ENCODE data around the gene LCOR. TPM values are rescaled to one million over a fixed set of nuclear protein-coding genes. Genes with fewer than 3 reads are reported as not detected.

Gene LCOR
- total RNA-seq, 3 donors from 2014 or later (not counting 1 experiment from before 2014, with no cell fraction given), result 68.5 to 92.4 (median 87.7) TPM

DNA sequence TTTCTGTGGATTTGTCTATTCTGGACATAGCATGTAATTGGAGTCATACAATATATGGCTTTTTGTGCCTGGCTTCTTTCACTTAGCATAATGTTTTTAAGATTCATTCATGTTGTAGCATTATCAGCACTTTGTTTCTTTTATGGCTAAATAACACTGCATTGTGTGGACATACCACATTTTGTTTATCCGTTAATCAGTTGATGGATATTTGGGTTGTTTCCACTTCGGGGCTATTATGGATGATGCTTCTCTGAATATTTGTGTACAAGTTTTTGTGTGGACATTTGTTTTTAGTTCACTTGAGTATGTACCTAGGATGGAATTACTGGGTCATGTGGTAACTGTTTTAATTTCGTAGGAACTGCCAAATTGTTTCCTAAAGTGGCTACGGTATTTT lies 6.4 kb downstream of the LCOR start:
- Mint-ChIP-seq H3K9me3 (no peaks in the 10 kb centered on the region), H3K4me3 (no peak overlapping the region), H3K36me3 (no peaks in the 10 kb centered on the region), H3K27me3 (ENCODE audit: low read depth in 2 of 2) (no peaks in the 10 kb centered on the region), H3K4me1 (peaks cover 57 to 58% of the 10 kb centered on the region in 2 donors), H3K27ac (peak overlapping the region in 1 of 2 donors; percentile 20)
- H3K4me3 ChIP-seq (ENCODE audit: low read length), result no peak overlapping the region
- 93% methylated on average over 2 of the region's 4 CpGs for WGBS (ENCODE audit: insufficient coverage)
- intact Hi-C loops (cut with micrococcal nuclease), result no loop called here
- no peaks in the 10 kb centered on the region for H3K9me3 ChIP-seq (ENCODE audit: control insufficient read depth, insufficient read depth, low read length)
- no peaks in the 10 kb centered on the region for H3K27me3 ChIP-seq (ENCODE audit: control insufficient read depth, insufficient read depth, low read length)
- ATAC-seq (no peak), DNase-seq (no peak)
- no peaks in the 10 kb centered on the region for H3K36me3 ChIP-seq (ENCODE audit: control insufficient read depth, insufficient read depth, low read length)
- TF ChIP-seq, protein P1, sequence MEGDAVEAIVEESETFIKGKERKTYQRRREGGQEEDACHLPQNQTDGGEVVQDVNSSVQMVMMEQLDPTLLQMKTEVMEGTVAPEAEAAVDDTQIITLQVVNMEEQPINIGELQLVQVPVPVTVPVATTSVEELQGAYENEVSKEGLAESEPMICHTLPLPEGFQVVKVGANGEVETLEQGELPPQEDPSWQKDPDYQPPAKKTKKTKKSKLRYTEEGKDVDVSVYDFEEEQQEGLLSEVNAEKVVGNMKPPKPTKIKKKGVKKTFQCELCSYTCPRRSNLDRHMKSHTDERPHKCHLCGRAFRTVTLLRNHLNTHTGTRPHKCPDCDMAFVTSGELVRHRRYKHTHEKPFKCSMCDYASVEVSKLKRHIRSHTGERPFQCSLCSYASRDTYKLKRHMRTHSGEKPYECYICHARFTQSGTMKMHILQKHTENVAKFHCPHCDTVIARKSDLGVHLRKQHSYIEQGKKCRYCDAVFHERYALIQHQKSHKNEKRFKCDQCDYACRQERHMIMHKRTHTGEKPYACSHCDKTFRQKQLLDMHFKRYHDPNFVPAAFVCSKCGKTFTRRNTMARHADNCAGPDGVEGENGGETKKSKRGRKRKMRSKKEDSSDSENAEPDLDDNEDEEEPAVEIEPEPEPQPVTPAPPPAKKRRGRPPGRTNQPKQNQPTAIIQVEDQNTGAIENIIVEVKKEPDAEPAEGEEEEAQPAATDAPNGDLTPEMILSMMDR (IDR thresholded peaks at IDR 0.05), result no peak
- H3K27ac ChIP-seq (ENCODE audit: low read length), result no peak overlapping the region
- peaks cover 9% of the 10 kb centered on the region for H3K4me1 ChIP-seq (ENCODE audit: control insufficient read depth, insufficient read depth, low read length)

- Mint-ChIP-seq H3K4me3 (no peak overlapping the region), H3K36me3 (no peaks in the 10 kb centered on the region), H3K9me3 (no peaks in the 10 kb centered on the region), H3K27me3 (ENCODE audit: low read depth in 2 of 2) (no peaks in the 10 kb centered on the region), H3K4me1 (peaks cover 52 to 56% of the 10 kb centered on the region in 2 donors), H3K27ac (no peak overlapping the region)
- Histone ChIP-seq H3K4me1 (ENCODE audit: control insufficient read depth, insufficient read depth, low read length) (peaks cover 4% of the 10 kb centered on the region), H3K36me3 (ENCODE audit: control insufficient read depth, insufficient read depth, low read length) (no peaks in the 10 kb centered on the region), H3K9me3 (ENCODE audit: control insufficient read depth, insufficient read depth, low read length) (no peaks in the 10 kb centered on the region), H3K27ac (ENCODE audit: low read length) (no peak overlapping the region), H3K4me3 (ENCODE audit: low read length) (no peak overlapping the region), H3K27me3 (ENCODE audit: control insufficient read depth, insufficient read depth, low read length) (no peaks in the 10 kb centered on the region)
- TF ChIP-seq, protein P1 (IDR thresholded peaks at IDR 0.05), result no peak
- intact Hi-C loops (cut with micrococcal nuclease), result no loop called here
- WGBS (ENCODE audit: insufficient coverage), result 63% methylated on average over 7 of the region's 7 CpGs
- DNase-seq, result no peak
- ATAC-seq, result peak in 1 of 3 donors; percentile 61
Measured at GRCh38 chr10:96840841-96841518, 8.9 kb downstream of the LCOR start.

- H3K4me3 ChIP-seq (ENCODE audit: low read length), result no peak overlapping the region
- no peaks in the 10 kb centered on the region for H3K36me3 Mint-ChIP-seq
- H3K9me3 ChIP-seq (ENCODE audit: control insufficient read depth, insufficient read depth, low read length), result no peaks in the 10 kb centered on the region
- DNase-seq (no peak), ATAC-seq (no peak)
- H3K4me1 Mint-ChIP-seq, result peaks cover 50 to 54% of the 10 kb centered on the region in 2 donors
- TF ChIP-seq, protein P1 (IDR thresholded peaks at IDR 0.05), result no peak
- peak overlapping the region in 1 of 2 donors; percentile 32 for H3K27ac Mint-ChIP-seq
- 100% methylated on average over 3 of the region's 8 CpGs for WGBS (ENCODE audit: insufficient coverage)
- no peak overlapping the region for H3K4me3 Mint-ChIP-seq
- no peaks in the 10 kb centered on the region for H3K27me3 Mint-ChIP-seq (ENCODE audit: low read depth in 2 of 2)
- H3K9me3 Mint-ChIP-seq, result no peaks in the 10 kb centered on the region
- no peak overlapping the region for H3K27ac ChIP-seq (ENCODE audit: low read length)
- H3K27me3 ChIP-seq (ENCODE audit: control insufficient read depth, insufficient read depth, low read length), result no peaks in the 10 kb centered on the region
- peaks cover 7% of the 10 kb centered on the region for H3K4me1 ChIP-seq (ENCODE audit: control insufficient read depth, insufficient read depth, low read length)
- H3K36me3 ChIP-seq (ENCODE audit: control insufficient read depth, insufficient read depth, low read length), result no peaks in the 10 kb centered on the region
- intact Hi-C loops (cut with micrococcal nuclease), result no loop called here
Measured at GRCh38 chr10:96842896-96843723, 11.0 kb downstream of the LCOR start.

Measured in natural killer cell (primary cell).